Caco-2 (cell line): ENCODE results near the gene ANKRD13A. TPM values are rescaled to one million over a fixed set of nuclear protein-coding genes. Genes with fewer than 3 reads are reported as not detected.
"Not testable (repeated sequence)": the region's sequence is repeated elsewhere in the genome, so short reads cannot be mapped to it uniquely, and the experiment has no call there.

Experiments
- BruUV-seq: library from RNA; stranded (reverse); fragments of 400-500 nt; replicated peaks from 2 replicates; lab custom pipeline; 2021; lab: Mats Ljungman, UMichigan
- CTCF ChIA-PET: fragments of 300-600 bp; sonication (Branson Sonifier 250); formaldehyde crosslinking; loops from one replicate; lab custom pipeline; 2022; ENCODE audit warnings: antibody characterized with exemption; lab: Charles Lee
- POLR2A ChIA-PET: fragments of 300-600 bp; sonication (Branson Sonifier 250); formaldehyde crosslinking; loops from one replicate; lab custom pipeline; 2022; ENCODE audit warnings: antibody characterized with exemption; lab: Charles Lee
- DNase-seq, 2 experiments: peaks; one replicate each; pipeline versions ENCODE4 v3.0.0 to v3.0.0-alpha.2; 2020 to 2022
- H3K27me3 ChIP-seq: replicated peaks from 2 replicates; pipeline ENCODE4 v1.6.0; 2011; ENCODE audit warnings: low read length; ENCODE audit not compliant: control insufficient read depth, insufficient read depth
- H3K36me3 ChIP-seq: 2 replicates; pipeline ENCODE4 v1.5.1; 2011; ENCODE audit warnings: low read length; ENCODE audit not compliant: control insufficient read depth, insufficient read depth
- H3K4me1 ChIP-seq: fragments of 250-450 bp; sonication (Bioruptor Pico); 2 replicates; pipeline ENCODE4 v1.5.1; 2020; ENCODE audit warnings: mild to moderate bottlenecking
- H3K4me3 ChIP-seq: 2 replicates; pipeline ENCODE4 v1.5.1; 2011; ENCODE audit warnings: low read depth, mild to moderate bottlenecking, control low read depth, low read length
- H3K9me3 ChIP-seq: fragments of 250-450 bp; sonication (Bioruptor Pico); 2 replicates; pipeline ENCODE4 v1.5.1; 2020; ENCODE audit warnings: mild to moderate bottlenecking, moderate library complexity
- H3K27ac Mint-ChIP-seq: one replicate; pipeline ENCODE4 v1.8.0; 2022; ENCODE audit warnings: mixed read lengths; ENCODE audit not compliant: unreplicated experiment
- H3K27me3 Mint-ChIP-seq: one replicate; pipeline ENCODE4 v1.8.0; 2022; ENCODE audit warnings: mixed read lengths; ENCODE audit not compliant: insufficient read depth, unreplicated experiment
- H3K36me3 Mint-ChIP-seq: one replicate; pipeline ENCODE4 v1.8.0; 2022; ENCODE audit warnings: mild to moderate bottlenecking, mixed read lengths; ENCODE audit not compliant: insufficient read depth, unreplicated experiment
- H3K4me1 Mint-ChIP-seq: one replicate; pipeline ENCODE4 v1.8.0; 2022; ENCODE audit warnings: low read depth, mixed read lengths; ENCODE audit not compliant: unreplicated experiment
- H3K4me3 Mint-ChIP-seq: one replicate; pipeline ENCODE4 v1.8.0; 2022; ENCODE audit warnings: mild to moderate bottlenecking, moderate library complexity, mixed read lengths; ENCODE audit not compliant: unreplicated experiment
- H3K9me3 Mint-ChIP-seq: one replicate; pipeline ENCODE4 v1.8.0; 2022; ENCODE audit warnings: mixed read lengths; ENCODE audit not compliant: unreplicated experiment
- intact Hi-C: fragments of 100-400 bp; cut with micrococcal nuclease; formaldehyde crosslinking; loops from one replicate; pipeline ENCODE4 v1.10.0; 2022; ENCODE audit not compliant: unreplicated experiment
- total RNA-seq: library from RNA; stranded (reverse); gene quantifications from 2 replicates; pipeline ENCODE4 v1.2.3, GENCODE V29; 2022
- TF ChIP-seq, protein P1 (sequence below), 2 experiments: fragments of 200-600 bp in 1 of 2; IDR thresholded peaks; 1 replicate in 1 of 2; 2 replicates in 1 of 2; pipeline versions ENCODE4 v1.5.1 to v1.8.0; 2011 to 2022; ENCODE audit warnings: antibody characterized with exemption in 1 of 2, control low read depth in 1 of 2, inconsistent platforms in 1 of 2, low read depth in 1 of 2, low read length in 1 of 2, mild to moderate bottlenecking in 1 of 2, moderate library complexity in 1 of 2; ENCODE audit not compliant: insufficient read depth in 1 of 2, severe bottlenecking in 1 of 2, unreplicated experiment in 1 of 2

ANKRD13A gene
- total RNA-seq, 1 experiment from 2014 or later: 42.2 TPM

- H3K27me3 ChIP-seq: no peaks in the 10 kb centered on the region
- no TSS peak for BruUV-seq
- intact Hi-C loops: no loop called here
- H3K9me3 Mint-ChIP-seq: no peaks in the 10 kb centered on the region
- ChIA-PET CTCF (no interaction called here), POLR2A (no interaction called here)
- no peaks in the 10 kb centered on the region for H3K36me3 Mint-ChIP-seq
- H3K4me1 ChIP-seq: no peaks in the 10 kb centered on the region
- no peak for DNase-seq
- no peaks in the 10 kb centered on the region for H3K36me3 ChIP-seq
- H3K4me3 ChIP-seq: no peak overlapping the region
- no peak overlapping the region for H3K27ac Mint-ChIP-seq
- TF ChIP-seq, protein P1, sequence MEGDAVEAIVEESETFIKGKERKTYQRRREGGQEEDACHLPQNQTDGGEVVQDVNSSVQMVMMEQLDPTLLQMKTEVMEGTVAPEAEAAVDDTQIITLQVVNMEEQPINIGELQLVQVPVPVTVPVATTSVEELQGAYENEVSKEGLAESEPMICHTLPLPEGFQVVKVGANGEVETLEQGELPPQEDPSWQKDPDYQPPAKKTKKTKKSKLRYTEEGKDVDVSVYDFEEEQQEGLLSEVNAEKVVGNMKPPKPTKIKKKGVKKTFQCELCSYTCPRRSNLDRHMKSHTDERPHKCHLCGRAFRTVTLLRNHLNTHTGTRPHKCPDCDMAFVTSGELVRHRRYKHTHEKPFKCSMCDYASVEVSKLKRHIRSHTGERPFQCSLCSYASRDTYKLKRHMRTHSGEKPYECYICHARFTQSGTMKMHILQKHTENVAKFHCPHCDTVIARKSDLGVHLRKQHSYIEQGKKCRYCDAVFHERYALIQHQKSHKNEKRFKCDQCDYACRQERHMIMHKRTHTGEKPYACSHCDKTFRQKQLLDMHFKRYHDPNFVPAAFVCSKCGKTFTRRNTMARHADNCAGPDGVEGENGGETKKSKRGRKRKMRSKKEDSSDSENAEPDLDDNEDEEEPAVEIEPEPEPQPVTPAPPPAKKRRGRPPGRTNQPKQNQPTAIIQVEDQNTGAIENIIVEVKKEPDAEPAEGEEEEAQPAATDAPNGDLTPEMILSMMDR (IDR thresholded peaks at IDR 0.05; ENCODE audit: insufficient read depth in 1 of 2, low read depth in 1 of 2, low read length in 1 of 2, severe bottlenecking in 1 of 2, unreplicated experiment in 1 of 2): no peak
- peaks cover 2% of the 10 kb centered on the region for H3K27me3 Mint-ChIP-seq
- H3K9me3 ChIP-seq: no peaks in the 10 kb centered on the region
- H3K4me1 Mint-ChIP-seq: no peaks in the 10 kb centered on the region
- no peak overlapping the region for H3K4me3 Mint-ChIP-seq
These were observed 72.7 kb downstream of the ANKRD13A start for GRCh38 chr12:110071967-110072366.

DNA sequence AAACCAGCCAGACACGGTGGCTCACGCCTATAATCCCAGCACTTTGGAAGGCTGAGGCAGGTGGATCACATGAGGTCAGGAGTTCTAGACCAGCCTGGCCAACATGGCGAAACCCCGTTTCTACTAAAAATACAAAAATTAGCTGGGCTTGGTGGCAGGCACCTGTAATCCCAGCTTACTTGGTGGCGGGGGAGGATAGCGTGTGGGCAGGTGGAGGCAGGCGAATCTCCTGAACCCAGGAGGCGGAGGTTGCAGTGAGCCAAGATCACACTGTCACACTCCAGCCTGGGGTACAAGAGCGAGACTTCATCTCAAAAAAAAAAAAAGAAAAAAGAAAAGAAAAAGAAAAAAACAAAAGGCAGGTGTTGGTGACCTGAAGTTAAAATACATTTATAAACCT, 73.4 kb downstream of the ANKRD13A start:
- H3K9me3 Mint-ChIP-seq, H3K27ac Mint-ChIP-seq, BruUV-seq, DNase-seq, H3K4me3 Mint-ChIP-seq, H3K4me3 ChIP-seq, H3K27me3 Mint-ChIP-seq, POLR2A ChIA-PET, CTCF ChIA-PET, H3K36me3 ChIP-seq, H3K36me3 Mint-ChIP-seq, H3K4me1 Mint-ChIP-seq, H3K9me3 ChIP-seq, H3K27me3 ChIP-seq, intact Hi-C loops, H3K4me1 ChIP-seq: not testable (repeated sequence)

- ChIA-PET POLR2A (no interaction called here), CTCF (no interaction called here)
- TF ChIP-seq, protein P1 (IDR thresholded peaks at IDR 0.05; ENCODE audit: insufficient read depth in 1 of 2, low read depth in 1 of 2, low read length in 1 of 2, severe bottlenecking in 1 of 2, unreplicated experiment in 1 of 2): no peak
These were observed 74.0 kb downstream of the ANKRD13A start for GRCh38 chr12:110073049-110073831.

More at GRCh38 chr12:110073049-110073831, 74.0 kb downstream of the ANKRD13A start:
- no peaks in the 10 kb centered on the region for H3K36me3 ChIP-seq
- Mint-ChIP-seq H3K36me3 (no peaks in the 10 kb centered on the region), H3K27ac (no peak overlapping the region), H3K4me1 (no peaks in the 10 kb centered on the region), H3K27me3 (peaks cover 2% of the 10 kb centered on the region), H3K4me3 (peak overlapping the region; percentile 8), H3K9me3 (no peaks in the 10 kb centered on the region)
- no peaks in the 10 kb centered on the region for H3K4me1 ChIP-seq
- intact Hi-C loops: no loop called here
- H3K9me3 ChIP-seq: no peaks in the 10 kb centered on the region
- no peak overlapping the region for H3K4me3 ChIP-seq
- DNase-seq: no peak
- no peaks in the 10 kb centered on the region for H3K27me3 ChIP-seq
- no TSS peak for BruUV-seq
